ACC112 (cell line): ENCODE results near the gene NAALADL1.

Experiments
- H2AFZ ChIP-seq: fragments of 200-600 bp; sonication (generic); one replicate; pipeline ENCODE4 v1.6.0; 2017; ENCODE audit warnings: antibody characterized with exemption, low read length; ENCODE audit not compliant: unreplicated experiment
- H3K27ac ChIP-seq: fragments of 200-600 bp; sonication (generic); 2 replicates; pipeline ENCODE4 v1.5.1; 2014; ENCODE audit warnings: low read depth, mild to moderate bottlenecking, antibody characterized with exemption, low read length, moderate library complexity
- H3K27me3 ChIP-seq: fragments of 200-600 bp; sonication (generic); 2 replicates; pipeline ENCODE4 v1.6.1; 2014; ENCODE audit warnings: mild to moderate bottlenecking, antibody characterized with exemption, low read length, moderate library complexity, mixed read lengths; ENCODE audit not compliant: insufficient read depth
- H3K36me3 ChIP-seq: fragments of 200-600 bp; sonication (generic); 2 replicates; pipeline ENCODE4 v1.6.1; 2016; ENCODE audit warnings: mild to moderate bottlenecking, antibody characterized with exemption, low read length, moderate library complexity, mixed read lengths; ENCODE audit not compliant: insufficient read depth
- H3K4me1 ChIP-seq: fragments of 200-600 bp; sonication (generic); one replicate; pipeline ENCODE4 v1.6.1; 2016; ENCODE audit warnings: low read length, mixed read lengths; ENCODE audit not compliant: insufficient read depth, unreplicated experiment, control insufficient read depth
- H3K4me3 ChIP-seq: fragments of 200-600 bp; sonication (generic); 2 replicates; pipeline ENCODE4 v1.5.1; 2014; ENCODE audit warnings: mild to moderate bottlenecking, low read depth, low read length
- H3K79me2 ChIP-seq: fragments of 200-600 bp; sonication (generic); one replicate; pipeline ENCODE4 v1.6.0; 2016; ENCODE audit warnings: low read length; ENCODE audit not compliant: control insufficient read depth, unreplicated experiment, insufficient read depth

The NAALADL1 gene

DNA sequence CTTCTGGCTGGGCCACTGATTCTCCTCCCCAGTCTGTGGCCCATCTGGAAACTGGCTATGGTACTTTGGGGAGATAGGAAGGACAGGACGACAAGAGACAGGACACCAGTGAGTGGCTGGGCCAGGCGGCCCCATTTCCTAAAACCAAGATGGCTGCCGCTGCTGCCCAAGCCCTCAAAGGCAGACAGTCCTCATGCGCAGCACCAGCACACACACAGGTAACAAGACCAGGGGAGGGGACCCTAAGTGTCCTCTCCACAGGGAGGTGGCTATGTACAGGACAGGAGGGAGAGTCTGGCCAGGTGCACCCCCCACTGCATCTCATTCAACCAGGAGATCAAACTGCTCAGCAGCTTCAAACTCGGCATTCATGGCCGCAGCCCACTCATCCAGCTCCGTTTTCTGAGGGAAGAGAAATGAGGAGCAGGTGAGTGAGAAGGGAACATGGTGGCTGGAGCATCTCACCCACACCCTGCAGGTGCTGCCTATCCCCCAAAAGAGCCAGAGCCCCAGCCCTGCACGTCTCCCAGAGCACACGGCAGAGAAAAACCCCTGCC lies 20.5 kb upstream of the NAALADL1 start:
- Histone ChIP-seq H3K36me3 (peaks cover 8% of the 10 kb centered on the region; the same call in 1 of the 2 replicates), H3K79me2 (peaks cover 53% of the 10 kb centered on the region), H2AFZ (no peak overlapping the region)

DNA sequence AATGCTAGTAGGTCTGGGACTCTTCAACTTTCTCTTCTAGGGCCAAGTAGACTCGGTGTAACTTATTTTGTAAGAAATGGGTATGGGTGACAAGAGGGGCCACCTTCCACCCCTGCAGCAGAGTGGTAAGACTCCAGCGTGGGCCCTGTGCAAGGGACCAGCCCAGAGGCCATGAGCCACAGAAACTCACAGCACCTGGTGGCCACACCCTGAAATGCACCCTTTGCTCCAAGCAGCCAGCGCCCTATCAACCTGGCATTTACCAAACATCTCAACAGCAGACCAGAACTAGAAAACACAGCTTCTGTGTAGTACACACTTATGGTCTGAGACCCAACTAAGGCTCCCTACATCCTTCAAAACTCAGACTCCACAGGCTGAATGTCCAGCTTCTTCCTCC lies 19.8 kb upstream of the NAALADL1 start:
- Histone ChIP-seq H3K27me3 (no peaks in the 10 kb centered on the region), H2AFZ (no peak overlapping the region), H3K27ac (no peak overlapping the region), H3K36me3 (peaks cover 8% of the 10 kb centered on the region; the same call in 1 of the 2 replicates), H3K4me3 (no peak overlapping the region), H3K4me1 (peaks cover 10% of the 10 kb centered on the region), H3K79me2 (peaks cover 46% of the 10 kb centered on the region)

More for the DNA sequence above, 20.5 kb upstream of the NAALADL1 start:
- H3K4me1 ChIP-seq: peaks cover 10% of the 10 kb centered on the region
- H3K27ac ChIP-seq: no peak overlapping the region
- no peaks in the 10 kb centered on the region for H3K27me3 ChIP-seq
- H3K4me3 ChIP-seq: no peak overlapping the region

DNA sequence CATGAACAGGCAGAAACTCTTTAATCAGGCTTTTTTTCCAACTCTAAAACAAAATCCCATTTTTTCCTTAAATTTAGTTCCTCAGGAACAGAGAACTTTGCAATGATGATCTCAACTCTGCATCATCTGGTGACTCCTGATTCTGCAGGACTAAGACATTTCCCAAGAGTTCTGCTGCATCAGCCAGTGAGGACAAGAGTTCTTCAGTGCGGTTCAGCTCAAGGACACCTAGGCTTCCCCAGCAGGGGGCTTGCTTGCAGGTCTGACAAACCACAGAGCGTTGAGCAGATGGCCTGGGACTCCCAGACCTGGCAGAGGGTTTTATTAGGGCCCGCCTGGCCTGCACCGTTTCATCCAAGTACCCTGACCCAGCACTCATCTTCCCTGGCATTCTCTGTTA lies 19.1 kb upstream of the NAALADL1 start:
- Histone ChIP-seq H3K36me3 (peaks cover 4% of the 10 kb centered on the region; the same call in 1 of the 2 replicates), H3K79me2 (peaks cover 39% of the 10 kb centered on the region), H3K4me1 (peaks cover 4% of the 10 kb centered on the region), H2AFZ (no peak overlapping the region), H3K27me3 (no peaks in the 10 kb centered on the region), H3K4me3 (no peak overlapping the region), H3K27ac (no peak overlapping the region)

DNA sequence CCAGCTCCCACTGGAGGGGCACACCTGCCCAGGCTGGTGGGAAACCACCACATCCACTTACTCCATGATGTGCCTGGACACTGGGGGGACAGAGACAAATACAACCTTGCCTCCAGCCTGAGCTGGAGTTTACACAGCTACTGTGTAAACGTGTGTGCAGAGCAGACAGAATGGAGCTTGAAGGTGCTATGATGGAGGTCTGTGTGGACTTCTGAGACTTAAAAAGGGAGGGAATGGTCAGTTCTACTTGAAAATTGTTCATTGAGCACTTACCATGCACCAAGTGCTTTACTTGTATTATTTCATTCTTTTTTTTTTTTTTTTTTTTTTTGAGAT lies 14.2 kb upstream of the NAALADL1 start:
- no peaks in the 10 kb centered on the region for H3K27me3 ChIP-seq
- no peak overlapping the region for H3K4me3 ChIP-seq
- no peaks in the 10 kb centered on the region for H3K4me1 ChIP-seq
- H3K36me3 ChIP-seq: no peaks in the 10 kb centered on the region
- H2AFZ ChIP-seq: no peak overlapping the region
- no peak overlapping the region for H3K27ac ChIP-seq
- no peaks in the 10 kb centered on the region for H3K79me2 ChIP-seq

DNA sequence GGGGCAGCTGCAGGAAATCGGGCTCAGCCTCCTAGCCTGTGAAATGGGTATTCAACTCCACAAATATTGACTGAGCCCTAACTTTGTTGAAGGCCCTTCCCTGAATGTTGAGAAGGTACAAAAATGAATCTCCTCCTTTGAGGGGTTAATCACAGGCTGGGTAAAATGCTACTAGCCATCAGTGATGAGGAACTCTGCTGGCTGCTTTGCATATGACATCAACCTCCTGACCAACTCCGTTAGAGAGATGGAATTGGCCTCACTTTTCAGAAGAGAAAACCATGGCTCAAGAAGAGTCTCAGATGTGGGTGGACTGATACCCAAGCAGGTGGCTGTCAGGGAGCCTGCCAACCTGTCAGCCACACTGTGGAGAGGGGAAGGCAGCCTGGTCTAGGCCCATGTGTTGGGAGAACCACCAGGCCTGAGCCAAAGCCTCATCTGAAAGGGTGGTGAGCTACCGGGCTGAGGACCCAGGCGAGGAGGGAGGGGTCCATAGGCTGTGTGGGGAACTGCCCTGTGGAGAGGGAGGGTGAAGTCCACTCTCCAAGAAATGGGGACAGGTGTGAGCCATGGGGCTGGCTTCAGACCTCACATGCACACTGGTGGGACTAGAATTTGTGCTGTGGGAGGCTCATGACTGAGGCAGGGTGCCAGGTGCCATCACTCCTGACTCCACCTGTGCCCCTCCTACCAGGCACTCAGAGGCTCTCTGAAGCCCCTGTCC lies 13.7 kb upstream of the NAALADL1 start:
- Histone ChIP-seq H3K36me3 (no peaks in the 10 kb centered on the region), H3K4me3 (no peak overlapping the region), H3K79me2 (no peaks in the 10 kb centered on the region), H2AFZ (no peak overlapping the region), H3K27ac (no peak overlapping the region), H3K27me3 (no peaks in the 10 kb centered on the region), H3K4me1 (no peaks in the 10 kb centered on the region)

DNA sequence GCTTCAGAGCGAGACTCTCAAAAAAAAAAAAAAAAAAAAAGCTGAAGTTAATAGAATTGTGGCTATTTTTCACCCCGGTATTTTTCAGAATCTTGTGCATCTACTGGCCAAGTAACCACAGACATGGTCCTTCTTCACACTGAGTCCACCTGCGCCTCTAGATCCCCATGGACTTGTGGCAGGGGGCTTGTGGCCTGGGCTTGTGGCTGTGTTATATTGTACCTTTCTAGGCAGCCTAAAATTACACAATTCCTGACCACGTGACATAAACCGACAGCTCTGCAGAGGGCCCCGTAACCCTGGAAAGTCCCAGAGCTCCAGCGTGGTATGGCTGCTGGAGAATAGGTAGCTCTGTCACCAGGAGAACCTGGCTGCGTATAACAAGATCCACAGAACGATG lies 10.9 kb upstream of the NAALADL1 start:
- Histone ChIP-seq H3K27me3 (no peaks in the 10 kb centered on the region), H3K79me2 (no peaks in the 10 kb centered on the region), H3K27ac (no peak overlapping the region), H3K4me1 (no peaks in the 10 kb centered on the region), H2AFZ (no peak overlapping the region), H3K4me3 (no peak overlapping the region), H3K36me3 (no peaks in the 10 kb centered on the region)

DNA sequence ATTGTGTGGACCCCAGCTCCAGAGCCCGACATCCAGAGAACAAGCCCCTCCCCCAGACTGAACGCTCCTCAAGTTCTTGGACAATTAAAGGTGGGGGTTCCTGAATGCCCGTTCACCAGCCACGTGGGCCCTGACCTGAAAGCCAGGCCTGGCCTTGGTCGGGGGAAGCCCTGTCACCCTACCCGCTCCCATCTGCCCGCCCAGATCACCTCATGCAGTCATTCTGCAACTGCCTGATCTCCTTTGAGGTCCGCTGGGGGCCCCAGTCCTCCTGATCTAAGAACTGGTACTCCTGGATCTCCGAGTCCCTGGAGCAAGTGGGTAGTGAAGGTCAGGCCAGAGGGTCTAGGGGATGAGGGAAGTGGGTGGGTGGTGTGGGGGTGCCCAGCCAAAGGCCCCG lies 9.1 kb upstream of the NAALADL1 start:
- H3K4me1 ChIP-seq: no peaks in the 10 kb centered on the region
- H3K27ac ChIP-seq: no peak overlapping the region
- H2AFZ ChIP-seq: no peak overlapping the region

DNA sequence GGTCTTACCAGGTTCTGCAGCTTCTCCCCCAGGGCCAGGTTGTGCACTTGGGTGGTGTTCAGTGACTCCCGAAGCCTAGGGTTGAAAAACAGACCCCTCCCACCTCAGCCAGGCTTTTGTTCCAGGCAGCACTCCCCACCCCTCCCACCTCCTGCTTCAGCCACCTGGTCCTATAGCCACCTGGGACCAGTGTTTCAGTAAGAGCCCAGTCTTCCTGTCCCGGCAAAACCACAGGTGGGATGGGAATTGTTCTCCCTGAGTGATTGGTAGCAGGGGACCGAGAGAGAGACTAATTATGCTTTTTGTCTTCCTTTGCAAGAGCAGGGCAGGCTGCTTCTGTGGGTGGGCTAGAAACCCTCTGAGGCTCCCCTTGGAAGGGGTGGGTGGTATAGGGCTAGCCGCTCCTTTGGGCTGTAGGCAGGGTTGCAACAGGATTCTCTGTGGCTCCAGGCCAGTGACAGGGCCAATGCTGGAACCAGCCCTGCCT lies 8.5 kb upstream of the NAALADL1 start:
- Histone ChIP-seq H3K27ac (no peak overlapping the region), H3K4me3 (no peak overlapping the region), H3K36me3 (no peaks in the 10 kb centered on the region), H2AFZ (no peak overlapping the region), H3K27me3 (no peaks in the 10 kb centered on the region), H3K4me1 (no peaks in the 10 kb centered on the region), H3K79me2 (no peaks in the 10 kb centered on the region)

More for the DNA sequence above, 9.1 kb upstream of the NAALADL1 start:
- Histone ChIP-seq H3K79me2 (no peaks in the 10 kb centered on the region), H3K4me3 (no peak overlapping the region), H3K27me3 (no peaks in the 10 kb centered on the region), H3K36me3 (no peaks in the 10 kb centered on the region)

DNA sequence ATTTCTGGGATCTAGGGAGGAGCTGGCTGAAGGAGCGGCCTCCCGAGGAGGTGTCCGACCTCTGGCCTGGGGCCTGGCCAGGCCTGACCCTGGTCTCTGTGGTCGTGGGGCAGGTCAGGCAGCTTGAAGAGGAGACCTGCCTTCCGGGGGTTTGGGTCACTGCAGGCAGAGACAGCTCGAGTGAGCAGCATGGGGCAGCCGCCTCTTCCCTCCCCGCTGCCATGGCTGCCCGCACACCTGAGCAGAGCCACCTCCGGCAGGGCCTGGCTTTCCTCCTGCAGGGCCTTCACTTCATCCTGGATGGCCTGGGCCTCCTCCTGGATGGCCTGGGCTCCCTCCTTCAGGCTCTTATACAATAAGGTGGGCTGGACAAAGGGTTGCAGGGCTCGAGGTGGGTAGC lies 8.0 kb upstream of the NAALADL1 start:
- Histone ChIP-seq H3K27ac (no peak overlapping the region), H3K4me1 (no peaks in the 10 kb centered on the region), H3K36me3 (no peaks in the 10 kb centered on the region), H3K27me3 (no peaks in the 10 kb centered on the region), H2AFZ (no peak overlapping the region), H3K79me2 (no peaks in the 10 kb centered on the region), H3K4me3 (no peak overlapping the region)

DNA sequence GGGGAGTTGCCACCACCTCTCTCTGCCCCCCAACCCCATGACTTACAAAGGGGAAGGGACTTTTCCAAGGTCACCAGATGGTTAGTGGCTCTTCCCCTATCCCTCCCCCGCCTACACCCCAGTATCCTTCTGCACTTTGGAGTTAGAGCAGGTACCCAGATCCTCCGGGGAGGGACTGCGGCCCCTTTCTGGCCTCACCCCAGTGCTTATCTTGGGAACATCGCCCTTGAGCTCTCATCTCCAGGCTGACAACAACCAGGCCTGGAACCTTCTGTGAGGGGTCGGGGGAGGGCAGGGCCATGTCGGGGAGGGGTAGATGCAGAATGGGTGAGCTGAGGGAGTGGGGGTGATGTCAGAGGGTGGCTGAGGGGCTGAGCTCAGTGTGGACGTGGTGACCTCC lies 7.5 kb upstream of the NAALADL1 start:
- H3K27ac ChIP-seq: no peak overlapping the region
- no peaks in the 10 kb centered on the region for H3K27me3 ChIP-seq
- H3K79me2 ChIP-seq: no peaks in the 10 kb centered on the region
- H3K4me1 ChIP-seq: no peaks in the 10 kb centered on the region
- H2AFZ ChIP-seq: no peak overlapping the region
- H3K36me3 ChIP-seq: no peaks in the 10 kb centered on the region
- H3K4me3 ChIP-seq: no peak overlapping the region

DNA sequence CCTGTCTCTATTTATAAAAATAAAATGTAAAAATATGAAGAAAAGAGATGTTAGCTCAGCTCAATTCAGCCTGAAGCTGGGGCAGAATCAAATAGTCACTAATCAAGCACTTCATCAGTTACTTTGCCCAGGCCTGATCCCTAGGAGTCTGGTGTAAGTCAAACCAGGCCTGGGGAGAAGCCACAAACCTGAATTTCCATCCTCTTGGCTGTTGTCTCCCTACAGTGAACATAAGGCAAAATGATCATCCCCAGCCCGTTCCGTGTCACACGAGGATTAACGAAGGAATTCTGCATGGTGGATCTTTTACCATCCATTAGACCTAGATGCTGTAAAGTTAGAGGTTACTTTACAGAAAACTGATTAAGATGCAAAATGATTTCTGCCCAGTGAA lies 6.5 kb upstream of the NAALADL1 start:
- Histone ChIP-seq H3K4me1 (no peaks in the 10 kb centered on the region), H3K27ac (no peak overlapping the region), H3K27me3 (no peaks in the 10 kb centered on the region), H2AFZ (no peak overlapping the region), H3K79me2 (no peaks in the 10 kb centered on the region), H3K36me3 (no peaks in the 10 kb centered on the region), H3K4me3 (no peak overlapping the region)
